Stimulated activated CD4-positive, alpha-beta T cell treated with anti-CD3 and anti-CD28 coated beads, Interleukin-4, amount 100 ng/mL, for 48 hours (primary cell): Measurements from ENCODE around the gene DCXR.

Source experiments
- DNase-seq, 2 donors: peaks; one replicate each; pipeline ENCODE4 v3.0.0-alpha.2; 2020; ENCODE audit warnings: low read depth in 2 of 2

DCXR gene

GRCh38 chr17:82022981-82023446 is 14.5 kb downstream of the DCXR start, which contains the start of gene LRRC45:
Gene LRRC45, plus strand, starts transcription at chr17:82023305. Its CDS starts 339 bp downstream, at chr17:82023644.
- peak; percentile 100 for DNase-seq

- no peak for DNase-seq
Measured at GRCh38 chr17:82022310-82022980, 15.1 kb downstream of the DCXR start, which contains the start of gene CENPX. Gene CENPX, minus strand, starts transcription at chr17:82022878. Its CDS starts 17 bp downstream, at chr17:82022861.

GRCh38 chr17:82021900-82022309 is 15.6 kb downstream of the DCXR start:
- no peak for DNase-seq

- DNase-seq: peak in 1 of 2 donors; percentile 57
Measured at GRCh38 chr17:82021107-82021899, 16.2 kb downstream of the DCXR start.

- DNase-seq: no peak
Measured at GRCh38 chr17:82020572-82021106, 16.9 kb downstream of the DCXR start.

- DNase-seq: peak; percentile 70 to 74
Measured at GRCh38 chr17:82019690-82020571, 17.6 kb downstream of the DCXR start.

- DNase-seq: no peak
Measured at GRCh38 chr17:82018989-82019689, 18.4 kb downstream of the DCXR start.

GRCh38 chr17:82018152-82018988 is 19.1 kb downstream of the DCXR start:
- DNase-seq: no peak

- DNase-seq: no peak
Measured at GRCh38 chr17:82017612-82018151, 19.8 kb downstream of the DCXR start.

GRCh38 chr17:82016875-82017459 is 20.5 kb downstream of the DCXR start:
- DNase-seq: no peak

- no peak for DNase-seq
Measured at GRCh38 chr17:82016061-82016874, 21.2 kb downstream of the DCXR start.

- no peak for DNase-seq
Measured at GRCh38 chr17:82015311-82015971, 22.1 kb downstream of the DCXR start.

GRCh38 chr17:82014971-82015310 is 22.6 kb downstream of the DCXR start:
- no peak for DNase-seq

- DNase-seq: no peak
Measured at GRCh38 chr17:82014432-82014831, 23.1 kb downstream of the DCXR start.

- DNase-seq: no peak
Measured at GRCh38 chr17:82013772-82014321, 23.6 kb downstream of the DCXR start.

GRCh38 chr17:82013341-82013740 is 24.2 kb downstream of the DCXR start:
- DNase-seq: no peak

GRCh38 chr17:82012640-82013295 is 24.7 kb downstream of the DCXR start:
- no peak for DNase-seq
